Calu3 (cell line): ENCODE measurements around the gene NDUFAB1. TPM values are rescaled to one million over a fixed set of nuclear protein-coding genes. Genes with fewer than 3 reads are reported as not detected.
"Not testable (repeated sequence)": the region's sequence is repeated elsewhere in the genome, so short reads cannot be mapped to it uniquely, and the experiment has no call there.

ENCODE experiments used
- BruUV-seq: library from RNA; stranded (reverse); fragments of 400-500 nt; replicated peaks from 2 replicates; lab custom pipeline; 2021; lab: Mats Ljungman, UMichigan
- CTCF ChIA-PET: fragments of 300-600 bp; sonication (Branson Sonifier 250); formaldehyde crosslinking; loops from one replicate; lab custom pipeline; 2022; ENCODE audit warnings: antibody characterized with exemption; lab: Charles Lee
- DNase-seq: peaks from one replicate; pipeline ENCODE4 v3.0.0; 2022
- H3K27ac Mint-ChIP-seq: one replicate; pipeline ENCODE4 v1.8.0; 2022; ENCODE audit warnings: mixed read lengths; ENCODE audit not compliant: unreplicated experiment
- H3K27me3 Mint-ChIP-seq: one replicate; pipeline ENCODE4 v1.8.0; 2022; ENCODE audit warnings: mixed read lengths; ENCODE audit not compliant: unreplicated experiment
- H3K36me3 Mint-ChIP-seq: one replicate; pipeline ENCODE4 v1.8.0; 2022; ENCODE audit warnings: mild to moderate bottlenecking, moderate library complexity, mixed read lengths; ENCODE audit not compliant: insufficient read depth, unreplicated experiment
- H3K4me1 Mint-ChIP-seq: one replicate; pipeline ENCODE4 v1.8.0; 2022; ENCODE audit warnings: mild to moderate bottlenecking, low read depth, mixed read lengths; ENCODE audit not compliant: unreplicated experiment
- H3K4me3 Mint-ChIP-seq: one replicate; pipeline ENCODE4 v1.8.0; 2022; ENCODE audit warnings: mild to moderate bottlenecking, low read depth, moderate library complexity, mixed read lengths; ENCODE audit not compliant: unreplicated experiment
- H3K9me3 Mint-ChIP-seq: one replicate; pipeline ENCODE4 v1.8.0; 2022; ENCODE audit warnings: low read depth, mixed read lengths; ENCODE audit not compliant: unreplicated experiment
- intact Hi-C: fragments of 100-400 bp; cut with micrococcal nuclease; formaldehyde crosslinking; loops from one replicate; pipeline ENCODE4 v1.10.0; 2022; ENCODE audit not compliant: unreplicated experiment
- total RNA-seq: library from RNA; stranded (reverse); gene quantifications from 2 replicates; pipeline ENCODE4 v1.2.3, GENCODE V29; 2022
- TF ChIP-seq, protein P1 (sequence below): fragments of 200-600 bp; IDR thresholded peaks from one replicate; pipeline ENCODE4 v1.8.0; 2022; ENCODE audit warnings: antibody characterized with exemption; ENCODE audit not compliant: unreplicated experiment

NDUFAB1 gene
- total RNA-seq, 1 experiment from 2014 or later: 143 TPM

GRCh38 chr16:23624092-23624491, 28.0 kb upstream of the NDUFAB1 start:
- no peak for DNase-seq
- intact Hi-C loops: no loop called here
- Mint-ChIP-seq H3K4me3 (no peak overlapping the region), H3K27ac (no peak overlapping the region), H3K36me3 (peaks cover 57% of the 10 kb centered on the region), H3K27me3 (no peaks in the 10 kb centered on the region), H3K9me3 (no peaks in the 10 kb centered on the region), H3K4me1 (no peaks in the 10 kb centered on the region)
- TF ChIP-seq, protein P1, sequence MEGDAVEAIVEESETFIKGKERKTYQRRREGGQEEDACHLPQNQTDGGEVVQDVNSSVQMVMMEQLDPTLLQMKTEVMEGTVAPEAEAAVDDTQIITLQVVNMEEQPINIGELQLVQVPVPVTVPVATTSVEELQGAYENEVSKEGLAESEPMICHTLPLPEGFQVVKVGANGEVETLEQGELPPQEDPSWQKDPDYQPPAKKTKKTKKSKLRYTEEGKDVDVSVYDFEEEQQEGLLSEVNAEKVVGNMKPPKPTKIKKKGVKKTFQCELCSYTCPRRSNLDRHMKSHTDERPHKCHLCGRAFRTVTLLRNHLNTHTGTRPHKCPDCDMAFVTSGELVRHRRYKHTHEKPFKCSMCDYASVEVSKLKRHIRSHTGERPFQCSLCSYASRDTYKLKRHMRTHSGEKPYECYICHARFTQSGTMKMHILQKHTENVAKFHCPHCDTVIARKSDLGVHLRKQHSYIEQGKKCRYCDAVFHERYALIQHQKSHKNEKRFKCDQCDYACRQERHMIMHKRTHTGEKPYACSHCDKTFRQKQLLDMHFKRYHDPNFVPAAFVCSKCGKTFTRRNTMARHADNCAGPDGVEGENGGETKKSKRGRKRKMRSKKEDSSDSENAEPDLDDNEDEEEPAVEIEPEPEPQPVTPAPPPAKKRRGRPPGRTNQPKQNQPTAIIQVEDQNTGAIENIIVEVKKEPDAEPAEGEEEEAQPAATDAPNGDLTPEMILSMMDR: no peak
- BruUV-seq: no TSS peak
- CTCF ChIA-PET: no interaction called here

GRCh38 chr16:23615805-23616204, 19.7 kb upstream of the NDUFAB1 start:
- CTCF ChIA-PET: no interaction called here
- no TSS peak for BruUV-seq
- H3K36me3 Mint-ChIP-seq: peaks cover 38% of the 10 kb centered on the region
- no peak for DNase-seq
- intact Hi-C loops: no loop called here
- H3K27ac Mint-ChIP-seq: peak overlapping the region; percentile 34
- no peak overlapping the region for H3K4me3 Mint-ChIP-seq
- H3K9me3 Mint-ChIP-seq: no peaks in the 10 kb centered on the region
- no peaks in the 10 kb centered on the region for H3K4me1 Mint-ChIP-seq
- no peaks in the 10 kb centered on the region for H3K27me3 Mint-ChIP-seq
- TF ChIP-seq, protein P1: no peak

GRCh38 chr16:23611936-23612335, 15.8 kb upstream of the NDUFAB1 start:
- CTCF ChIA-PET: interaction anchor here (0.7 kb wide), 1 partner anchor 256 kb away, joined by 4 read pairs; no protein-coding TSS in a partner anchor
- DNase-seq: no peak
- TF ChIP-seq, protein P1: no peak
- Mint-ChIP-seq H3K9me3 (no peaks in the 10 kb centered on the region), H3K27me3 (no peaks in the 10 kb centered on the region), H3K36me3 (peaks cover 36% of the 10 kb centered on the region), H3K4me1 (no peaks in the 10 kb centered on the region), H3K27ac (no peak overlapping the region), H3K4me3 (no peak overlapping the region)
- intact Hi-C loops: no loop called here
- BruUV-seq: no TSS peak

- H3K4me1 Mint-ChIP-seq, CTCF ChIA-PET, H3K27ac Mint-ChIP-seq, H3K4me3 Mint-ChIP-seq, H3K9me3 Mint-ChIP-seq, H3K27me3 Mint-ChIP-seq, BruUV-seq, DNase-seq, intact Hi-C loops: not testable (repeated sequence)
- peaks cover 35% of the 10 kb centered on the region for H3K36me3 Mint-ChIP-seq
Observed at GRCh38 chr16:23610905-23611304, 14.8 kb upstream of the NDUFAB1 start.

DNA sequence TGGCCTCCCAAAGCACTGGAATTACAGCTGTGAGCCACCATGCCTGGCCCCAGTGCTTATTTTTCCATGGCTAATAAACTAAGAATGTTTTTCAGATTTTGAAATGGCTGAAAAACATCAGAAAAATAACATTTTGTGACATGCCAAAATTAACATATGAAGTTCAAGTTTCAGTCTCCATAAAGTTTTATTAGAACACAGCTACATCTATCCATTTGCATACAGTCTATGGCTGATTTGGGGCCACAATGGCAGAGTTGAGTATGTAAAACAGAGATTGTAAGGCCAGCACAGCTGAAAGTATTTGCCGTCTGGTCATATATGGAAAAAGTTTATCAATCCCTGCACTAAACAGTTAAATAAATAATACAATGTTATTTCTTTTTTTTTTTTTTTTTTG, 13.8 kb upstream of the NDUFAB1 start:
- peaks cover 27% of the 10 kb centered on the region for H3K36me3 Mint-ChIP-seq
- no peak overlapping the region for H3K27ac Mint-ChIP-seq
- no peaks in the 10 kb centered on the region for H3K27me3 Mint-ChIP-seq
- CTCF ChIA-PET: interaction anchor here (0.6 kb wide), 1 partner anchor 39 kb away, joined by 6 read pairs; no protein-coding TSS in a partner anchor
- intact Hi-C loops: no loop called here
- no peaks in the 10 kb centered on the region for H3K9me3 Mint-ChIP-seq
- H3K4me1 Mint-ChIP-seq: no peaks in the 10 kb centered on the region
- TF ChIP-seq, protein P1: no peak
- no TSS peak for BruUV-seq
- H3K4me3 Mint-ChIP-seq: no peak overlapping the region
- DNase-seq: no peak
